ENCODE measurements around the gene PIP4P1. TPM values are rescaled to one million over a fixed set of nuclear protein-coding genes. Genes with fewer than 3 reads are reported as not detected.

Gene PIP4P1
- total and polyA plus RNA-seq, 10 of the 15 experiments (the other 5 are each of a cell fraction or from before 2014, with no cell fraction given): 19.1 to 47.4 (median 39.7) TPM

DNA sequence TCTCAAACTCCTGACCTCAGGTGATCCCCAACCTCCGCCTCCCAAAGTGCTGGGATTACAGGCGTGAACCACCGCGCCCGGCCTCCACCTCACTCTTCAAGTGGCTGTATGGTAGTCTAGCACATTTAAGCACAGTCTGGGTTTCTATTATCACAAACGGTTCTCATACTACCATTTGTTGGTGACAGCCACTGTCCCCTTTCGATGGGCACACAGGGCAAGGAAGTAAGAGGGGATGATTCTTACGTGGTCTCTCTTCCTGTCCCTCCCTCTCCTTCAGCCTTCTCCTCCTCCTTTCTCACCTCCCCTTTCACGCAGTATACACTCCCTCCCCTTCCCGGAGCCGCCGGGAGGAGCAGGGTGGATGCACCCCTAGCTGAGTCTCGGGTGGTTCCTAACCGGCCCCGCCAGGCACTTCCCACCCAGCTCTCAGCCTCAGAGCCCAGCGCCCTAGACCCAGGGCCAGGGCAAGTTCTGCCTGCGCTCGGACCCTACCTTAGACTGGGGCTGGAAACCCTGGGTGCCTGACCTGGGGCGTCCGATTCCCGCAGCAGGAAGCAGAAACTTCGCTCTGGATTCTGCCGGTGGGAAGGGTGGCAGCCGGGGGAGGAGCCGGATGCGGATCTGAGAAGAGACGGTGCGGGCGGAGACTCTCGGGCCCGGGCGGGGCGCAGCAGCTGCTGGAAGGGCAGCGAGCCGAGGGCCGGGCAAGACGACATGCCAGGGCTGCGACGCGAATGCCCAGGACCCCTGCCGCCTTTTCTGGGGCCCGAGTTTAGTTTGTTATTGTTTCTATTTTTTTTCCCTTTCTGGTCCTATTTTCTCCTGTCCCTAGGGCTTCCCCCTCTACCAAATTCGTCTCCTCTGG is 48.1 kb downstream of the PIP4P1 start, which contains the start of gene TEP1:
TSS of gene TEP1 (minus strand) at position 626 of the 868 bp plus-strand sequence. CDS start 5,062 bp downstream, outside the sequence.
- DNase-seq (ENCODE audit: low read depth, low spot score): no peak
- peak within 1 kb of the TSS; percentile 99 for H3K4me3 ChIP-seq
- ChIA-PET RAD21 (ENCODE audit: unreplicated experiment) (interaction anchor here (0.7 to 6.5 kb wide), 12 partner anchors 9 to 267 kb away, joined by 3 to 78 read pairs (median 4); partner anchors contain the start of genes APEX1, OSGEP, PARP2 and PIP4P1), SMC1A (ENCODE audit: uncharacterized antibody, unreplicated experiment) (interaction anchor here (0.7 to 3.8 kb wide), 13 partner anchors 11 to 271 kb away, joined by 3 to 56 read pairs (median 13); partner anchors contain the start of genes APEX1, CCNB1IP1, OSGEP and PARP2), CTCF (interaction anchor here (0.9 to 4.4 kb wide), 14 partner anchors 11 to 277 kb away, joined by 3 to 91 read pairs (median 23); partner anchors contain the start of genes APEX1, CCNB1IP1, OSGEP and PARP2), POLR2A (interaction anchor here (0.5 to 3.7 kb wide), 11 partner anchors 8 to 85 kb away, joined by 3 to 29 read pairs (median 4); partner anchors contain the start of genes APEX1, OSGEP, PARP2 and PIP4P1)
- no peak for FAIRE-seq
- BruUV-seq (replicated peaks): TSS peak; percentile 85
- peak; percentile 94 for ATAC-seq
- H3K4me2 ChIP-seq (ENCODE audit: control insufficient read depth, insufficient read depth): peak within 1 kb of the TSS; percentile 83
- no peaks in the 10 kb centered on the region for H3K9me3 ChIP-seq (replicated peaks; ENCODE audit: control insufficient read depth, insufficient read depth, low read length)
- intact Hi-C loops (cut with micrococcal nuclease; ENCODE audit: unreplicated experiment): loop anchor here (1.0 to 5.0 kb wide), 7 partner anchors 14 to 269 kb away; partner anchors contain the start of genes APEX1, OSGEP, PARP2 and RNASE4
- H3K27me3 ChIP-seq (replicated peaks in 1 of 2; ENCODE audit: control insufficient read depth in 2 of 2, insufficient read depth in 2 of 2, low read length in 1 of 2): no peaks in the 10 kb centered on the region
- in situ Hi-C loops (cut with MboI): loop anchor here (5.0 kb wide), 1 partner anchor 199 kb away; no protein-coding TSS in a partner anchor
- H3K9ac ChIP-seq (ENCODE audit: control insufficient read depth, insufficient read depth, low read length): peak within 1 kb of the TSS; percentile 91
- peaks cover 4% of the 10 kb centered on the region for H3K4me1 ChIP-seq (ENCODE audit: control insufficient read depth, insufficient read depth, low read length)
- whole genome bisulfite sequencing (ENCODE audit: insufficient coverage, insufficient replicate concordance, low lambda C conversion rate, missing lambda C conversion rate): 2% methylated on average over 40 of the region's 43 CpGs
- H3K36me3 ChIP-seq (ENCODE audit: control insufficient read depth in 2 of 2, insufficient read depth in 2 of 2, low read length in 1 of 2): peaks cover 0 to 2% of the 10 kb centered on the region in 2 experiments; a peak in 2 of 4 replicates
- H2AFZ ChIP-seq (ENCODE audit: control insufficient read depth, low read depth, low read length): peak within 1 kb of the TSS; percentile 67
- H4K20me1 ChIP-seq (ENCODE audit: control insufficient read depth, insufficient read depth): no peaks in the 10 kb centered on the region; the same call in 1 of the 2 replicates
- H3K27ac ChIP-seq (ENCODE audit: control insufficient read depth, insufficient read depth): peak within 1 kb of the TSS; percentile 94
- H3K79me2 ChIP-seq (ENCODE audit: control insufficient read depth, insufficient read depth, low read length): peaks cover 11% of the 10 kb centered on the region
- TF ChIP-seq SMARCA5 (IDR thresholded peaks at IDR 0.05) (no peak), RCOR1 (conservative IDR thresholded peaks at IDR 0.05; ENCODE audit: low read depth, low read length) (no peak), NFIC (IDR thresholded peaks at IDR 0.05; ENCODE audit: low read depth, low read length) (no peak), ETV6 (conservative IDR thresholded peaks at IDR 0.05 in 1 of 2, IDR thresholded peaks at IDR 0.05 in 1 of 2; ENCODE audit: borderline replicate concordance in 1 of 2, low read depth in 1 of 2) (peak in 1 of 2 experiments; percentile 26; a peak in 1 of 4 replicates), ATF7 (IDR thresholded peaks at IDR 0.05; ENCODE audit: low read depth) (no peak), MTA2 (IDR thresholded peaks at IDR 0.05; ENCODE audit: low read depth) (peak; percentile 36; the same call in 1 of the 2 replicates), SPI1 (IDR thresholded peaks at IDR 0.05; ENCODE audit: borderline replicate concordance, insufficient read depth, low read depth, low read length) (no peak), FOS (IDR thresholded peaks at IDR 0.05; ENCODE audit: borderline replicate concordance, extremely low read depth, insufficient read length) (no peak), CREB1 (IDR thresholded peaks at IDR 0.05; ENCODE audit: low read depth) (no peak), KLF5 (IDR thresholded peaks at IDR 0.05; ENCODE audit: partially characterized antibody) (no peak)
- TF ChIP-seq, protein P1, sequence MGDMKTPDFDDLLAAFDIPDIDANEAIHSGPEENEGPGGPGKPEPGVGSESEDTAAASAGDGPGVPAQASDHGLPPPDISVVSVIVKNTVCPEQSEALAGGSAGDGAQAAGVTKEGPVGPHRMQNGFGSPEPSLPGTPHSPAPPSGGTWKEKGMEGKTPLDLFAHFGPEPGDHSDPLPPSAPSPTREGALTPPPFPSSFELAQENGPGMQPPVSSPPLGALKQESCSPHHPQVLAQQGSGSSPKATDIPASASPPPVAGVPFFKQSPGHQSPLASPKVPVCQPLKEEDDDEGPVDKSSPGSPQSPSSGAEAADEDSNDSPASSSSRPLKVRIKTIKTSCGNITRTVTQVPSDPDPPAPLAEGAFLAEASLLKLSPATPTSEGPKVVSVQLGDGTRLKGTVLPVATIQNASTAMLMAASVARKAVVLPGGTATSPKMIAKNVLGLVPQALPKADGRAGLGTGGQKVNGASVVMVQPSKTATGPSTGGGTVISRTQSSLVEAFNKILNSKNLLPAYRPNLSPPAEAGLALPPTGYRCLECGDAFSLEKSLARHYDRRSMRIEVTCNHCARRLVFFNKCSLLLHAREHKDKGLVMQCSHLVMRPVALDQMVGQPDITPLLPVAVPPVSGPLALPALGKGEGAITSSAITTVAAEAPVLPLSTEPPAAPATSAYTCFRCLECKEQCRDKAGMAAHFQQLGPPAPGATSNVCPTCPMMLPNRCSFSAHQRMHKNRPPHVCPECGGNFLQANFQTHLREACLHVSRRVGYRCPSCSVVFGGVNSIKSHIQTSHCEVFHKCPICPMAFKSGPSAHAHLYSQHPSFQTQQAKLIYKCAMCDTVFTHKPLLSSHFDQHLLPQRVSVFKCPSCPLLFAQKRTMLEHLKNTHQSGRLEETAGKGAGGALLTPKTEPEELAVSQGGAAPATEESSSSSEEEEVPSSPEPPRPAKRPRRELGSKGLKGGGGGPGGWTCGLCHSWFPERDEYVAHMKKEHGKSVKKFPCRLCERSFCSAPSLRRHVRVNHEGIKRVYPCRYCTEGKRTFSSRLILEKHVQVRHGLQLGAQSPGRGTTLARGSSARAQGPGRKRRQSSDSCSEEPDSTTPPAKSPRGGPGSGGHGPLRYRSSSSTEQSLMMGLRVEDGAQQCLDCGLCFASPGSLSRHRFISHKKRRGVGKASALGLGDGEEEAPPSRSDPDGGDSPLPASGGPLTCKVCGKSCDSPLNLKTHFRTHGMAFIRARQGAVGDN (IDR thresholded peaks at IDR 0.05): peak; percentile 23; the same call in 1 of the 2 replicates
- TF ChIP-seq, protein P2, sequence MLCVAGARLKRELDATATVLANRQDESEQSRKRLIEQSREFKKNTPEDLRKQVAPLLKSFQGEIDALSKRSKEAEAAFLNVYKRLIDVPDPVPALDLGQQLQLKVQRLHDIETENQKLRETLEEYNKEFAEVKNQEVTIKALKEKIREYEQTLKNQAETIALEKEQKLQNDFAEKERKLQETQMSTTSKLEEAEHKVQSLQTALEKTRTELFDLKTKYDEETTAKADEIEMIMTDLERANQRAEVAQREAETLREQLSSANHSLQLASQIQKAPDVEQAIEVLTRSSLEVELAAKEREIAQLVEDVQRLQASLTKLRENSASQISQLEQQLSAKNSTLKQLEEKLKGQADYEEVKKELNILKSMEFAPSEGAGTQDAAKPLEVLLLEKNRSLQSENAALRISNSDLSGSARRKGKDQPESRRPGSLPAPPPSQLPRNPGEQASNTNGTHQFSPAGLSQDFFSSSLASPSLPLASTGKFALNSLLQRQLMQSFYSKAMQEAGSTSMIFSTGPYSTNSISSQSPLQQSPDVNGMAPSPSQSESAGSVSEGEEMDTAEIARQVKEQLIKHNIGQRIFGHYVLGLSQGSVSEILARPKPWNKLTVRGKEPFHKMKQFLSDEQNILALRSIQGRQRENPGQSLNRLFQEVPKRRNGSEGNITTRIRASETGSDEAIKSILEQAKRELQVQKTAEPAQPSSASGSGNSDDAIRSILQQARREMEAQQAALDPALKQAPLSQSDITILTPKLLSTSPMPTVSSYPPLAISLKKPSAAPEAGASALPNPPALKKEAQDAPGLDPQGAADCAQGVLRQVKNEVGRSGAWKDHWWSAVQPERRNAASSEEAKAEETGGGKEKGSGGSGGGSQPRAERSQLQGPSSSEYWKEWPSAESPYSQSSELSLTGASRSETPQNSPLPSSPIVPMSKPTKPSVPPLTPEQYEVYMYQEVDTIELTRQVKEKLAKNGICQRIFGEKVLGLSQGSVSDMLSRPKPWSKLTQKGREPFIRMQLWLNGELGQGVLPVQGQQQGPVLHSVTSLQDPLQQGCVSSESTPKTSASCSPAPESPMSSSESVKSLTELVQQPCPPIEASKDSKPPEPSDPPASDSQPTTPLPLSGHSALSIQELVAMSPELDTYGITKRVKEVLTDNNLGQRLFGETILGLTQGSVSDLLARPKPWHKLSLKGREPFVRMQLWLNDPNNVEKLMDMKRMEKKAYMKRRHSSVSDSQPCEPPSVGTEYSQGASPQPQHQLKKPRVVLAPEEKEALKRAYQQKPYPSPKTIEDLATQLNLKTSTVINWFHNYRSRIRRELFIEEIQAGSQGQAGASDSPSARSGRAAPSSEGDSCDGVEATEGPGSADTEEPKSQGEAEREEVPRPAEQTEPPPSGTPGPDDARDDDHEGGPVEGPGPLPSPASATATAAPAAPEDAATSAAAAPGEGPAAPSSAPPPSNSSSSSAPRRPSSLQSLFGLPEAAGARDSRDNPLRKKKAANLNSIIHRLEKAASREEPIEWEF (IDR thresholded peaks at IDR 0.05; ENCODE audit: insufficient replicate concordance, low read depth, low read length): no peak
